Chondrocyte (in vitro differentiated cells): ENCODE measurements around the gene C2orf80. TPM values are rescaled to one million over a fixed set of nuclear protein-coding genes. Genes with fewer than 3 reads are reported as not detected.

Source experiments
- DNase-seq: peaks from one replicate; pipeline ENCODE4 v3.0.0; 2021; ENCODE audit warnings: mixed read lengths, low spot score
- H3K27ac Mint-ChIP-seq: one replicate; pipeline ENCODE4 v1.8.0; 2021; ENCODE audit warnings: mild to moderate bottlenecking, moderate library complexity, mixed read lengths; ENCODE audit not compliant: unreplicated experiment
- H3K27me3 Mint-ChIP-seq: 2 replicates; pipeline ENCODE4 v1.8.0; 2021; ENCODE audit warnings: low read depth, mixed read lengths
- H3K36me3 Mint-ChIP-seq: 2 replicates; pipeline ENCODE4 v1.8.0; 2021; ENCODE audit warnings: low read depth, mixed read lengths
- H3K4me1 Mint-ChIP-seq: 2 replicates; pipeline ENCODE4 v1.8.0; 2021; ENCODE audit warnings: low read depth, mild to moderate bottlenecking, mixed read lengths
- H3K4me3 Mint-ChIP-seq: one replicate; pipeline ENCODE4 v1.8.0; 2021; ENCODE audit warnings: mild to moderate bottlenecking, moderate library complexity, mixed read lengths; ENCODE audit not compliant: unreplicated experiment
- H3K9me3 Mint-ChIP-seq: 2 replicates; pipeline ENCODE4 v1.8.0; 2021; ENCODE audit warnings: low read depth, mixed read lengths
- CTCF ChIP-seq: fragments of 200-600 bp; sonication (generic); IDR thresholded peaks from 2 replicates; pipeline ENCODE4 v1.5.0; 2021; ENCODE audit warnings: antibody characterized with exemption, mild to moderate bottlenecking, moderate library complexity
- total RNA-seq: library from RNA; stranded (reverse); gene quantifications from 3 replicates; pipeline ENCODE4 v1.2.1, GENCODE V29; 2021

The C2orf80 gene
- total RNA-seq, 1 donor from 2014 or later, result not detected

- no peak for DNase-seq
- Mint-ChIP-seq H3K27ac (no peak overlapping the region), H3K4me3 (no peak overlapping the region), H3K36me3 (no peaks in the 10 kb centered on the region), H3K4me1 (no peaks in the 10 kb centered on the region), H3K9me3 (no peaks in the 10 kb centered on the region), H3K27me3 (peaks cover 5% of the 10 kb centered on the region)
- no peak for TF ChIP-seq CTCF
These were observed 17.9 kb upstream of the C2orf80 start for GRCh38 chr2:208207769-208208168.

GRCh38 chr2:208204166-208204565 lies 14.3 kb upstream of the C2orf80 start:
- Mint-ChIP-seq H3K4me1 (no peaks in the 10 kb centered on the region), H3K36me3 (no peaks in the 10 kb centered on the region), H3K27me3 (peaks cover under 1% of the 10 kb centered on the region), H3K27ac (no peak overlapping the region), H3K9me3 (no peaks in the 10 kb centered on the region), H3K4me3 (no peak overlapping the region)
- TF ChIP-seq CTCF, result no peak
- DNase-seq, result no peak

GRCh38 chr2:208195531-208195930 lies 5.7 kb upstream of the C2orf80 start:
- Mint-ChIP-seq H3K9me3 (no peaks in the 10 kb centered on the region), H3K4me1 (no peaks in the 10 kb centered on the region), H3K27me3 (no peaks in the 10 kb centered on the region), H3K36me3 (no peaks in the 10 kb centered on the region), H3K27ac (no peak overlapping the region), H3K4me3 (no peak overlapping the region)
- no peak for DNase-seq
- no peak for TF ChIP-seq CTCF

GRCh38 chr2:208192611-208193236 lies 2.9 kb upstream of the C2orf80 start:
- Mint-ChIP-seq H3K27ac (no peak overlapping the region), H3K27me3 (peaks cover 2% of the 10 kb centered on the region), H3K36me3 (no peaks in the 10 kb centered on the region), H3K4me1 (no peaks in the 10 kb centered on the region), H3K4me3 (no peak overlapping the region), H3K9me3 (no peaks in the 10 kb centered on the region)
- no peak for TF ChIP-seq CTCF
- DNase-seq, result no peak

- no peak for DNase-seq
- H3K27ac Mint-ChIP-seq, result no peak overlapping the region
- no peak overlapping the region for H3K4me3 Mint-ChIP-seq
- peaks cover 17% of the 10 kb centered on the region for H3K27me3 Mint-ChIP-seq
- H3K36me3 Mint-ChIP-seq, result no peaks in the 10 kb centered on the region
- H3K9me3 Mint-ChIP-seq, result no peaks in the 10 kb centered on the region
- no peak for TF ChIP-seq CTCF
- no peaks in the 10 kb centered on the region for H3K4me1 Mint-ChIP-seq
These were observed 591 bp downstream of the C2orf80 start for GRCh38 chr2:208189069-208189809.
